ENCODE data around the gene RFX3.

Gene RFX3

DNA sequence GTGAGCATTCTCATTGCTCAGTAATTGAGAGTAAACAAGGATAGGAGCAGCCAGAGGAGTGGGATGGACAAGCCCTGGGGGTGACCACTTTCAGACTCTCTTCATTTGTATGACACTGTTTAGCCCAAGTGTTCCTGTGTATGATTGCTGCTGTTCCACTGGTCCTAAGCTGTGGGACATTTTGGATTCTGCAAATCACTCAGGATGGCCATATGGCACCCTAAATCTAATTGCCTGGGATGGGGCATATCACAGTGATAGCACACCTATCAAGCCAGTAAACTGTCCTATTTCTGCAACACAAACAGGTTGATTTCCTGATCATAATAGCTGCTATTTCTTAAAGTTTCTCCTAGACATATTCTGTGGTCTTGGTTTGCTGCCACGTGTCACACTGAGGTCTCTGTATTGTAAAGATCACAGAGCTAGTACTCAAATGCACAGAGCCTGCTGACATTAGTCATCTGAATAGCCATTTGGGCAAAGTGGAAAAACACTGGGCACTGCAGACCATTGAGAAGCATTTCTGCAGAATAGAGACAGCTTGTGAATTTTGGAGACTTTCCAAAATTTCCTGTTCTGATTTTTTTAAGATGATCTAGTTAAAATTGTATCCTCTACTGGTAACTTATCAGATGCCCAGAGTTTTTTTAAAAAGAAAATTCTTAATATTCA is 320.2 kb downstream of the RFX3 start:
- no peak for DNase-seq (ENCODE audit: low read depth)
- TF ChIP-seq, protein P1, sequence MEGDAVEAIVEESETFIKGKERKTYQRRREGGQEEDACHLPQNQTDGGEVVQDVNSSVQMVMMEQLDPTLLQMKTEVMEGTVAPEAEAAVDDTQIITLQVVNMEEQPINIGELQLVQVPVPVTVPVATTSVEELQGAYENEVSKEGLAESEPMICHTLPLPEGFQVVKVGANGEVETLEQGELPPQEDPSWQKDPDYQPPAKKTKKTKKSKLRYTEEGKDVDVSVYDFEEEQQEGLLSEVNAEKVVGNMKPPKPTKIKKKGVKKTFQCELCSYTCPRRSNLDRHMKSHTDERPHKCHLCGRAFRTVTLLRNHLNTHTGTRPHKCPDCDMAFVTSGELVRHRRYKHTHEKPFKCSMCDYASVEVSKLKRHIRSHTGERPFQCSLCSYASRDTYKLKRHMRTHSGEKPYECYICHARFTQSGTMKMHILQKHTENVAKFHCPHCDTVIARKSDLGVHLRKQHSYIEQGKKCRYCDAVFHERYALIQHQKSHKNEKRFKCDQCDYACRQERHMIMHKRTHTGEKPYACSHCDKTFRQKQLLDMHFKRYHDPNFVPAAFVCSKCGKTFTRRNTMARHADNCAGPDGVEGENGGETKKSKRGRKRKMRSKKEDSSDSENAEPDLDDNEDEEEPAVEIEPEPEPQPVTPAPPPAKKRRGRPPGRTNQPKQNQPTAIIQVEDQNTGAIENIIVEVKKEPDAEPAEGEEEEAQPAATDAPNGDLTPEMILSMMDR (IDR thresholded peaks at IDR 0.05; ENCODE audit: control insufficient read depth, insufficient read depth, low read depth, low read length, missing control alignments) = no peak
- no peak overlapping the region for H3K4me3 ChIP-seq (ENCODE audit: control insufficient read depth, low read depth, low read length)

DNA sequence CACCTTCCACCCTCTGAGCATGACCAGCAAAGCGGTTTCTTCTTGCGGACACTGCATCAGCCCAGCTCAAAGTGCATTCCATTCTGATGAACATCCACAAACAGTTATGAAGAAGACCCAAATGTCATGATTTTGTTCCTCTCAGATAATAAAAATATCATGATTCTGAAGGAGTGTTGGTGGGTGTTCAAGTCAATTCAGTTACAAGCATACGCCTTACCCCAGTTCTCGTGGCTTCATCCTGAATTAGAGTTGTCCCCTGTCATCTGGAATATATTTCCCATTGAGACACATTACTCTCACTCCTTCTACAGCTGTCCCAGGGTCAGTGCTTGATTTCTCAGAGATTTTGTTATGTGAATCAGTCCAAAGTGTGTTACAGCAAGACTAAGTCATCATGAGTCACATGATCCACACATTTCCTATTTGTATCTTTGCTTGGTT is 325.4 kb downstream of the RFX3 start:
- peak; percentile 51 for DNase-seq (ENCODE audit: low read depth)
- TF ChIP-seq, protein P1 (IDR thresholded peaks at IDR 0.05; ENCODE audit: control insufficient read depth, insufficient read depth, low read depth, low read length, missing control alignments) = no peak
- H3K4me3 ChIP-seq (ENCODE audit: control insufficient read depth, low read depth, low read length) = no peak overlapping the region

DNA sequence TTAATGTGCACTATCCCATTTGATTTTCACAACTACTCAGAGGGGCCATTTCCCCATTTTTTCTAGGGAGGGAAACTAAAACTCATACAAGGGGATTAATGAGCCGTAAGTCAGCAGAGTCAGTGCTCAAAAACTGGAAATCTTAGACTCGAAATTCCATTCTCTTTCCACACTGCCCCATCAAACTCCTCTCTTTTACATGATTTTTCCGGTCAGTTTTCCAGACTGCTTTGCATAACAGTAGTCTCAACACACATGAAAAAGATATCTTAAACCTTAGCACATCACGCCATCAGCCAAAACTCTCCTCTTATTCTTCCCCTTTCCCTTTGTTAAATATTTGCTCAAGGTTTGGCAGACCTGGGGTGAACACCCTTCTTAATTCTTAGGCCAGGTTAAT is 332.0 kb downstream of the RFX3 start:
- DNase-seq (ENCODE audit: low read depth) = no peak
- TF ChIP-seq, protein P1 (IDR thresholded peaks at IDR 0.05; ENCODE audit: control insufficient read depth, insufficient read depth, low read depth, low read length, missing control alignments) = no peak
- H3K4me3 ChIP-seq (ENCODE audit: control insufficient read depth, low read depth, low read length) = no peak overlapping the region

DNA sequence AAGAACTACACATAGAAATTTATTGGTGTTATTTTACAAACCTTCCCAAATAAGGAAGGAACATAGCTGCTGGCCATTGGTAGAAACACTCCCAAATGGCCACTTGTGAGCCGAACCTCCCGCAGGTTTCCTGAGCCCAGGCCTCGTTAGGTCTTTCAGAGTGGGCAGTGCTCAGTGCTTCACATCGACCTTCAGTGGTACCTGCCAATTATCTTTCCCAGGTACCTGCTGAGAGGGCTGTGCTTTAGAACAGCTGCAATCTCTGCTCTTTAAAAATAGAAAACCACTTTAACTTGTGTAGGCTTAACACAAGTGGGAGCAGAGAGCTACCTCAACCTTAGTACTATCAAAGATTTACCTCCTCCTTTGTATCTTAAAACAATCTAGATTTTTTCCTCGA is 334.1 kb downstream of the RFX3 start:
- TF ChIP-seq, protein P1 (IDR thresholded peaks at IDR 0.05; ENCODE audit: control insufficient read depth, insufficient read depth, low read depth, low read length, missing control alignments) = no peak
- no peak overlapping the region for H3K4me3 ChIP-seq (ENCODE audit: control insufficient read depth, low read depth, low read length)
- no peak for DNase-seq (ENCODE audit: low read depth)

DNA sequence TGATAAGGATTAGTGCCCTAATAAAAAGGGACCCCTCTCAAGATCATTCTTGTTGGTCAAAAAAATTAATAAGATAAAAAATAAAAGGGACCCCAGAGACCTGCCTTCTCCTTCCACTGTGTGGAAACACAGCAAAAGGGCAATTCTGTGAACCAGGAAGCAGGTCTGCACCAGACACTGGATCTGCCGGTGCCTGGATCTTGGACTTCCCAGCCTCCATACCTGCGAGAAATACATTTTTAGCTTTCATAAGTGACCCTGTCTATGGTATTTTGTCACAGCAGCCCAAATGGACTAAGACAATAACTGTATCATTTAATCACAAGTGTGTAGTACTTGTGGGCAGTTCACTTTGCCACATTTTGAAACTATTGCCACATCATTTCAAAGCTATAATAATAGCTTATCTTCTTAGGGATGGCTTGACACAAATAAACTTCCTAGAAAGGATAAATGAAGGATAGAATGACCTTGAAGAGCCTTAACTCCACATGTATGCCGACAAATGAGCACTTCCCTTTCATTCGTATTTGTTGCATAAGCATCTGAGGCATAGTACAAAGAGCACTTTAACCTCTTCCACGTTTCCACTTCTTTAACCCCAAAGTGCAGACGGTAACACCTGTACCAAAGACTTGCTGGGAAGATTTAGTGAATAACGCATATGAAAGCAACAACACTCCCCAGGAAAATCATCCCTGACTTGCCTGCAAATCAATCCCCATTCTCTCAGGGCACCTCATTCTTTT is 336.5 kb downstream of the RFX3 start:
- TF ChIP-seq, protein P1 (IDR thresholded peaks at IDR 0.05; ENCODE audit: control insufficient read depth, insufficient read depth, low read depth, low read length, missing control alignments) = no peak
- DNase-seq (ENCODE audit: low read depth) = no peak
- H3K4me3 ChIP-seq (ENCODE audit: control insufficient read depth, low read depth, low read length) = no peak overlapping the region

DNA sequence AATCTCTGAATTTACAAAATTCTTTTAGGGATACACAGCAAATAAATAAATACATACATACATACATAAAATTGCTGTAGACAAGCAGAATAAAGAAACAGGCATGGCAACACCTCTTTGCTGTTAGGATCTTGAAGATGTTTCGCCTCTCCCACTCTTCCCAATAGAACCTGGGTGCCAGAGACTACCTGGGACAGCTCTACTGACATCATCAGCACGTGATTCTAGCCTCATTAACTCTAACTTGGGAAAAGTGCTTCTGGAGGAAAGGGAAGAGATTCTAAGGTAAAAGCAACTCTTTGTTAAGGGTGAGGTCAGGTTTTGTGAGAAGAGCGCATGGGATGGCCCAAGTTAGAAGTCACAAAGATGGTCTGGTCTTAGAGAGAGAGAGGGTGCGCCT is 339.1 kb downstream of the RFX3 start:
- TF ChIP-seq, protein P1 (IDR thresholded peaks at IDR 0.05; ENCODE audit: control insufficient read depth, insufficient read depth, low read depth, low read length, missing control alignments) = no peak
- H3K4me3 ChIP-seq (ENCODE audit: control insufficient read depth, low read depth, low read length) = no peak overlapping the region
- no peak for DNase-seq (ENCODE audit: low read depth)
